Lung (tissue), 16 donors: ENCODE data around the gene BCL2L1. TPM values are rescaled to one million over a fixed set of nuclear protein-coding genes. Genes with fewer than 3 reads are reported as not detected.

Experiments used
- ATAC-seq: fragments of 200-7000 bp; cut with Tn5 transposase; one replicate; pipeline ENCODE4 v1.9.1; 2020; ENCODE audit warnings: moderate number of reproducible peaks; ENCODE audit not compliant: insufficient read depth, low FRiP score
- DNase-seq, 3 donors: peaks; one replicate each; pipeline ENCODE4 v3.0.0-alpha.2; 2013 to 2017
- H3K27ac ChIP-seq, 2 donors: one replicate each; pipeline ENCODE4 v1.5.1; 2013; ENCODE audit warnings: mild to moderate bottlenecking in 2 of 2, moderate library complexity in 2 of 2, control low read depth in 1 of 2, inconsistent platforms in 1 of 2, low read depth in 1 of 2, low read length in 1 of 2
- H3K27me3 ChIP-seq, 3 donors: one replicate each; pipeline ENCODE4 v1.5.1; 2013; ENCODE audit warnings: low read length in 2 of 3; ENCODE audit not compliant: control insufficient read depth in 3 of 3, insufficient read depth in 3 of 3
- H3K36me3 ChIP-seq, 4 donors: one replicate each; pipeline ENCODE4 v1.5.1; 2013; ENCODE audit warnings: low read length in 4 of 4, mild to moderate bottlenecking in 1 of 4, moderate library complexity in 1 of 4; ENCODE audit not compliant: control insufficient read depth in 4 of 4, insufficient read depth in 4 of 4
- H3K4me1 ChIP-seq, 5 donors: one replicate each; pipeline ENCODE4 v1.5.1; 2013; ENCODE audit warnings: low read length in 5 of 5, mild to moderate bottlenecking in 2 of 5, moderate library complexity in 1 of 5; ENCODE audit not compliant: control insufficient read depth in 5 of 5, insufficient read depth in 5 of 5
- H3K4me3 ChIP-seq: one replicate; pipeline ENCODE4 v1.5.1; 2013; ENCODE audit warnings: mild to moderate bottlenecking, control low read depth, moderate library complexity
- H3K9ac ChIP-seq, 2 donors: one replicate each; pipeline ENCODE4 v1.5.1; 2013; ENCODE audit warnings: low read length in 2 of 2, control low read depth in 1 of 2; ENCODE audit not compliant: insufficient read depth in 1 of 2
- H3K9me3 ChIP-seq, 4 donors: one replicate each; pipeline ENCODE4 v1.5.1; 2013; ENCODE audit warnings: low read length in 3 of 4, mild to moderate bottlenecking in 1 of 4, moderate library complexity in 1 of 4; ENCODE audit not compliant: control insufficient read depth in 4 of 4, insufficient read depth in 3 of 4
- WGBS, 2 donors: extraction: QIAGEN DNeasy Blood & Tissue Kit; methylation state at CpG; one replicate each; pipeline ENCODE4 v1.1.7; 2013; 5-methylcytosine and 5-hydroxymethylcytosine counted together
- long read RNA-seq, 5 donors: transcript quantifications; one replicate each; lab custom pipeline, GENCODE V29; 2026
- polyA plus RNA-seq, 2 donors: library from polyadenylated mRNA; stranded (reverse); fragments of 200-250 nt; gene quantifications; one replicate each; pipeline ENCODE4 v1.2.1, GENCODE V29; 2013
- total RNA-seq, 2 donors: library from RNA; depleted of rRNA in 1 of 2; stranded (reverse); fragments of >200 nt in 1 of 2; gene quantifications; one replicate each; pipeline ENCODE4 v1.2.1, GENCODE V29; 2014 to 2021
- TF ChIP-seq, protein P1 (sequence below): IDR thresholded peaks from 2 replicates; pipeline ENCODE4 v1.5.1; 2012; ENCODE audit warnings: mild to moderate bottlenecking; ENCODE audit errors: control extremely low read depth, extremely low read depth
- donor health status: control.
- donor health status: control.
- donor health status: Bipolar disorder and iron deficiency.
- donor health status: healthy.
- donor health status: DM: yes; HTN: yes; CAD: no.

The BCL2L1 gene
- total RNA-seq = 100 to 1,000 TPM; 113 to 150 TPM
- 100 to 1,000 TPM; 107 to 120 TPM for polyA plus RNA-seq
- long read RNA-seq, donor 1, transcript BCL2L1-201 (3 exons, 2,610 nt) = major isoform, 8 of 27 reads
- long read RNA-seq, donor 1, transcript BCL2L1-203 (2 exons, 2,578 nt) = minor isoform, 6 of 27 reads
- long read RNA-seq, donor 1, partial matches to known transcripts = 12 of 27 reads
- long read RNA-seq, donor 1, other reads (novel, unspliced or antisense) = 0 of 27 reads
- long read RNA-seq, donor 2, partial matches to known transcripts = 0 of 4 reads
- long read RNA-seq, donor 2, other reads (novel, unspliced or antisense) = 0 of 4 reads
- long read RNA-seq, donor 3, transcript BCL2L1-203 (2 exons, 2,578 nt) = minor isoform, 5 of 17 reads
- long read RNA-seq, donor 3, transcript BCL2L1-201 (3 exons, 2,610 nt) = major isoform, 7 of 17 reads
- long read RNA-seq, donor 3, partial matches to known transcripts = 0 of 17 reads
- long read RNA-seq, donor 3, other reads (novel, unspliced or antisense) = 0 of 17 reads
- long read RNA-seq, donor 4, transcript BCL2L1-203 (2 exons, 2,578 nt) = major isoform, 6 of 9 reads
- long read RNA-seq, donor 4, partial matches to known transcripts = 0 of 9 reads
- long read RNA-seq, donor 4, other reads (novel, unspliced or antisense) = 0 of 9 reads
- long read RNA-seq, donor 5, transcript BCL2L1-201 (3 exons, 2,610 nt) = minor isoform, 12 of 44 reads
- long read RNA-seq, donor 5, transcript BCL2L1-203 (2 exons, 2,578 nt) = major isoform, 14 of 44 reads
- long read RNA-seq, donor 5, partial matches to known transcripts = 5 of 44 reads
- long read RNA-seq, donor 5, other reads (novel, unspliced or antisense) = 7 of 44 reads

DNA sequence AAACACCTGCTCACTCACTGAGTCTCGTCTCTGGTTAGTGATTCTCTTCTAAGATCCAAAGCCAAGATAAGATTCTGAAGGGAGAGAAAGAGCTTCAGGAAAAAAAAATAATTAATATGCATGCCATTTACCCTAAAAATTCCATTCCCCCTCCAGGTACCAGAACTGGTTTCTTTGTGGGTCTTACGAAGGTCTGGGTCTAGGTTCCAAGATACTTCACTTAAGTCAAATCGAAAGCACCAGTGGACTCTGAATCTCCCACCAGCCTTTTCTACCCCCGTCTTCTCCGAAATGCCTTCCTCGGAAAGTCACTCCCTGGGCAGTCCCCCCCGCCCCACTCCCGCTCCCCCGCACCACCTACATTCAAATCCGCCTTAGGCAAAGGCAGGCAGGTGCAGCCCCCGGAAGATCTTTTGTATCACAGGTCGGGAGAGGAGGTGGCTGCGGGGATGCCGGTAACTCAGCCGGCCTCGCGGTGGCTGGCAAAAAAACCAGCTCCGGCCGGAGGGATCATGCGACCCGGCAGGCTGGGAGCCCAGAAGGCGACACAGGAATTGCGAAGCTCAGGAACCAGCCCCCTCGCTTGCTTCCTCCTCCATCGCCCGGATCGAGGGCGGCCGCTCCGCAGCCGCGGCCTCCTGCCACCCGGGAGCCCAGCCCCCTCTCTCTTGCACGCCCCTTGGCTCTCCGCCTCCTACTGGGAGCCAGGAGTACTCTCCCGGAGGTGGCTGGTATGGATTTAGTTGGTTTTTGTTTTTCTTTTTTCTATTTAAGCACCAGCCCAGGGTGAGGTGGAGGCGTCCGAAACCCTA lies at the start of gene BCL2L1:
Gene BCL2L1 (minus strand): TSS at position 612 of the 812 bp plus-strand sequence. CDS start 650 bp downstream, outside the sequence.
- H3K9ac ChIP-seq = peak within 1 kb of the TSS; percentile 93 to 97
- peak; percentile 88 to 92 (median 91) for DNase-seq
- 1% methylated on average over 38 of the region's 38 CpGs for WGBS, 2 donors
- H3K4me3 ChIP-seq = peak within 1 kb of the TSS; percentile 83
- peak within 1 kb of the TSS; percentile 98 to 99 for H3K27ac ChIP-seq
- peaks cover 5 to 41% (median 31%) of the 10 kb centered on the region in 5 donors for H3K4me1 ChIP-seq
- no peaks in the 10 kb centered on the region for H3K27me3 ChIP-seq
- peak; percentile 74 for ATAC-seq
- H3K36me3 ChIP-seq = peaks cover 0 to 24% (median 17%) of the 10 kb centered on the region in 4 donors
- H3K9me3 ChIP-seq = no peaks in the 10 kb centered on the region
- TF ChIP-seq, protein P1, sequence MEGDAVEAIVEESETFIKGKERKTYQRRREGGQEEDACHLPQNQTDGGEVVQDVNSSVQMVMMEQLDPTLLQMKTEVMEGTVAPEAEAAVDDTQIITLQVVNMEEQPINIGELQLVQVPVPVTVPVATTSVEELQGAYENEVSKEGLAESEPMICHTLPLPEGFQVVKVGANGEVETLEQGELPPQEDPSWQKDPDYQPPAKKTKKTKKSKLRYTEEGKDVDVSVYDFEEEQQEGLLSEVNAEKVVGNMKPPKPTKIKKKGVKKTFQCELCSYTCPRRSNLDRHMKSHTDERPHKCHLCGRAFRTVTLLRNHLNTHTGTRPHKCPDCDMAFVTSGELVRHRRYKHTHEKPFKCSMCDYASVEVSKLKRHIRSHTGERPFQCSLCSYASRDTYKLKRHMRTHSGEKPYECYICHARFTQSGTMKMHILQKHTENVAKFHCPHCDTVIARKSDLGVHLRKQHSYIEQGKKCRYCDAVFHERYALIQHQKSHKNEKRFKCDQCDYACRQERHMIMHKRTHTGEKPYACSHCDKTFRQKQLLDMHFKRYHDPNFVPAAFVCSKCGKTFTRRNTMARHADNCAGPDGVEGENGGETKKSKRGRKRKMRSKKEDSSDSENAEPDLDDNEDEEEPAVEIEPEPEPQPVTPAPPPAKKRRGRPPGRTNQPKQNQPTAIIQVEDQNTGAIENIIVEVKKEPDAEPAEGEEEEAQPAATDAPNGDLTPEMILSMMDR = peak; percentile 40

DNA sequence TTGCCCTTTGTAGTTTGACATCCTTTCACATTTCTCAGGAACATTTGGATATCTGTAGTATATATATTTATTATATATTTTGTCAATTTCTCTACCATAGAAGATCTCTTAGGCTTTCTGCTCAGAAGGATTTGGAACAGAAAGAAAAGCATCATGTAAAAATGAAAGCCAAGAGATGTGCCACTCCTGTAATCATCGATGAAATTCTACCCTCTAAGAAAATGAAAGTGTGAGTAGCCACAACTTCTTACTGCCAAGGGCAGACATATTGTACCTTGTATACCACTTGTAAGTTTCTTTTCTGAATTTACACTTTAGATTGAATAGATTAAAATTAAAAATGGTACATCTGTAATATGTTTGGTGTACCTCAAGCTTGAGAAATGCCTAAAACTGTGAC lies 47.6 kb upstream of the BCL2L1 start:
- H3K4me3 ChIP-seq = no peak overlapping the region
- WGBS, 2 donors = 67 to 89% methylated on average over 1 of the region's 1 CpG
- H3K4me1 ChIP-seq = peaks cover 0 to 3% (median 0%) of the 10 kb centered on the region in 5 donors
- no peak overlapping the region for H3K27ac ChIP-seq
- peaks cover 0 to 20% (median 10%) of the 10 kb centered on the region in 4 donors for H3K36me3 ChIP-seq
- H3K9me3 ChIP-seq = no peaks in the 10 kb centered on the region
- ATAC-seq (no peak), DNase-seq (no peak)
- TF ChIP-seq, protein P1 = no peak
- no peaks in the 10 kb centered on the region for H3K27me3 ChIP-seq
- H3K9ac ChIP-seq = no peak overlapping the region

DNA sequence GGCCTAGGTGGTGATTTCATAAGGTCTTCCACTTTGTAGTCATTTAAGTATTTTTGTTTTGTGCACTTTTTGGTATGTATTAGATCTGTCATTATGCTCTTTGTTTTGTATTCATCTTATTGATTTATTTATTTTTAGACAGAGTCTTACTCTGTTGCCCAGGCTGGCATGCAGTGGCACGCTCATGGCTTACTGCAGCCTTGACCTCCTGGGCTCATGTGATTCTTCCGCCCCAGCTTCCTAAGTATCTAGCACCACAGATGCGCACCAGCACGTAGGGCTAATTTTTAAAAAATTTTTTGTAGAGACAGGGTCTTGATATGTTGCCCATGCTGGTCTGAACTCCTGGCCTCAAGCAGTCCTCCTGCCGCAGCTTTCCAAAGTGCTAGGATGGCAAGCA lies 47.0 kb upstream of the BCL2L1 start:
- peaks cover 0 to 21% (median 9%) of the 10 kb centered on the region in 4 donors for H3K36me3 ChIP-seq
- H3K4me1 ChIP-seq = peaks cover 0 to 3% (median 0%) of the 10 kb centered on the region in 5 donors
- no peak overlapping the region for H3K27ac ChIP-seq
- no peak overlapping the region for H3K4me3 ChIP-seq
- no peak overlapping the region for H3K9ac ChIP-seq
- TF ChIP-seq, protein P1 = no peak
- ATAC-seq (no peak), DNase-seq (no peak)
- no peaks in the 10 kb centered on the region for H3K27me3 ChIP-seq
- WGBS, 2 donors = 93 to 97% methylated on average over 5 of the region's 5 CpGs
- H3K9me3 ChIP-seq = no peaks in the 10 kb centered on the region
